Endothelial cell of umbilical vein (primary cell): Measurements from ENCODE around the gene NR6A1. TPM values are rescaled to one million over a fixed set of nuclear protein-coding genes. Genes with fewer than 3 reads are reported as not detected.

ENCODE experiments used
- BruUV-seq: library from RNA; stranded (reverse); fragments of 400-500 nt; replicated peaks from 2 replicates; lab custom pipeline; 2021; lab: Mats Ljungman, UMichigan
- CTCF ChIA-PET: fragments of 300-600, 350-600 bp; sonication (Branson Sonifier 250); formaldehyde crosslinking; loops from one replicate; lab custom pipeline; 2021; ENCODE audit warnings: antibody characterized with exemption, inconsistent platforms; lab: Charles Lee
- POLR2A ChIA-PET: fragments of 300-600, 350-600 bp; sonication (Branson Sonifier 250); formaldehyde crosslinking; loops from one replicate; lab custom pipeline; 2021; ENCODE audit warnings: antibody characterized with exemption, inconsistent platforms; lab: Charles Lee
- DNase-seq: peaks from one replicate; pipeline ENCODE4 v3.0.0-alpha.2; 2011; ENCODE audit warnings: low read depth, low spot score
- FAIRE-seq: peaks from 2 replicates; lab custom pipeline; 2011; peaks lifted over from hg19 to GRCh38; lab: Jason Lieb, UNC
- H2AFZ ChIP-seq: 2 replicates; pipeline ENCODE4 v1.6.0; 2012; ENCODE audit warnings: low read depth, low read length, control low read depth, inconsistent platforms
- H3K27ac ChIP-seq: 2 replicates; pipeline ENCODE4 v1.5.1; 2011; ENCODE audit warnings: low read depth, mild to moderate bottlenecking, control low read depth, low read length, moderate library complexity; ENCODE audit not compliant: insufficient read depth
- H3K27me3 ChIP-seq, 2 experiments: 2 replicates each; pipeline versions ENCODE4 v1.6.0 to v1.6.1; 2011; ENCODE audit warnings: low read length in 2 of 2, mixed read lengths in 1 of 2; ENCODE audit not compliant: control insufficient read depth in 2 of 2, insufficient read depth in 2 of 2
- H3K36me3 ChIP-seq, 2 experiments: 2 replicates in 1 of 2; 3 replicates in 1 of 2; pipeline ENCODE4 v1.5.1; 2011; ENCODE audit warnings: low read length in 2 of 2, mild to moderate bottlenecking in 1 of 2, moderate library complexity in 1 of 2; ENCODE audit not compliant: control insufficient read depth in 2 of 2, insufficient read depth in 2 of 2; ENCODE audit errors: extremely low read depth in 1 of 2
- H3K4me1 ChIP-seq: 3 replicates; pipeline ENCODE4 v1.5.1; 2011; ENCODE audit warnings: mild to moderate bottlenecking, low read length; ENCODE audit not compliant: control insufficient read depth, insufficient read depth; ENCODE audit errors: extremely low read depth
- H3K4me2 ChIP-seq: 2 replicates; pipeline ENCODE4 v1.6.1; 2011; ENCODE audit warnings: low read length, control low read depth, mixed read lengths; ENCODE audit not compliant: insufficient read depth
- H3K4me3 ChIP-seq, 3 experiments: fragments of 200-600 bp in 1 of 3; sonication (generic), shearing (Covaris generic) in 1 of 3; replicated peaks in 1 of 3; 2 replicates each; pipeline ENCODE4 v1.5.1; 2011 to 2016; ENCODE audit warnings: control low read depth in 3 of 3, low read length in 3 of 3, mild to moderate bottlenecking in 2 of 3, inconsistent platforms in 1 of 3, low read depth in 1 of 3, moderate library complexity in 1 of 3; ENCODE audit not compliant: insufficient read depth in 1 of 3
- H3K79me2 ChIP-seq: 2 replicates; pipeline ENCODE4 v1.6.0; 2012; ENCODE audit warnings: low read length, inconsistent platforms; ENCODE audit not compliant: control insufficient read depth, insufficient read depth
- H3K9ac ChIP-seq: replicated peaks from 2 replicates; pipeline ENCODE3; 2011; ENCODE audit warnings: low read length, control low read depth; ENCODE audit not compliant: insufficient read depth; ENCODE audit errors: extremely low read depth
- H3K9me1 ChIP-seq: replicated peaks from 3 replicates; pipeline ENCODE4 v1.6.0; 2011; ENCODE audit warnings: mild to moderate bottlenecking, low read length; ENCODE audit not compliant: control insufficient read depth, insufficient read depth; ENCODE audit errors: extremely low read depth
- H3K9me3 ChIP-seq: replicated peaks from 2 replicates; pipeline ENCODE4 v1.5.1; 2012; ENCODE audit warnings: low read length, inconsistent platforms; ENCODE audit not compliant: control insufficient read depth, insufficient read depth
- H4K20me1 ChIP-seq: replicated peaks from 2 replicates; pipeline ENCODE3; 2011; ENCODE audit warnings: mild to moderate bottlenecking, low read length; ENCODE audit not compliant: control insufficient read depth, insufficient read depth; ENCODE audit errors: extremely low read depth
- EZH2 ChIP-seq: IDR thresholded peaks from 2 replicates; pipeline ENCODE4 v1.6.1; 2012; ENCODE audit warnings: borderline replicate concordance, low read depth, mild to moderate bottlenecking, moderate library complexity, low read length, inconsistent platforms; ENCODE audit not compliant: severe bottlenecking
- FOS ChIP-seq: IDR thresholded peaks from 2 replicates; pipeline ENCODE4 v1.6.1; 2011; ENCODE audit warnings: mild to moderate bottlenecking, low read length, moderate library complexity, borderline replicate concordance; ENCODE audit not compliant: insufficient read depth
- GATA2 ChIP-seq: IDR thresholded peaks from 2 replicates; pipeline ENCODE4 v1.7.0; 2011; ENCODE audit warnings: low read depth, mild to moderate bottlenecking, moderate library complexity, mixed read lengths, low read length; ENCODE audit not compliant: insufficient read length, insufficient read depth
- JUN ChIP-seq: IDR thresholded peaks from 2 replicates; pipeline ENCODE4 v1.6.1; 2011; ENCODE audit warnings: borderline replicate concordance, low read depth; ENCODE audit not compliant: insufficient read length, insufficient read depth
- MYC ChIP-seq: IDR thresholded peaks from one replicate; pipeline ENCODE4 v1.6.1; 2011; ENCODE audit warnings: mild to moderate bottlenecking, low read depth, low read length
- POLR2A ChIP-seq: IDR thresholded peaks from 2 replicates; pipeline ENCODE4 v1.6.1; 2012; ENCODE audit warnings: low read depth, mild to moderate bottlenecking, control low read depth, low read length
- POLR2AphosphoS5 ChIP-seq: IDR thresholded peaks from 2 replicates; pipeline ENCODE4 v1.6.1; 2012; ENCODE audit warnings: low read depth, mild to moderate bottlenecking, control low read depth, low read length, moderate library complexity; ENCODE audit not compliant: insufficient read depth
- dilution Hi-C: fragments of 300-500 bp; cut with MboI; formaldehyde crosslinking; loops from one replicate; pipeline ENCODE4 v1.15.0; 2019; ENCODE audit warnings: low sequenced_read_pairs; ENCODE audit not compliant: extremely low pct_ligation_motif_present
- intact Hi-C: fragments of 100-400 bp; cut with micrococcal nuclease; formaldehyde crosslinking; loops from one replicate; pipeline ENCODE4 v1.10.0; 2022
- polyA plus RNA-seq, 4 experiments: library from polyadenylated mRNA; depleted of rRNA in 3 of 4; stranded (reverse) in 3 of 4; unstranded in 1 of 4; fragments of >200 nt; gene quantifications; 2 replicates each; pipeline versions ENCODE4 v1.2.1 to v1.2.3, GENCODE V29; 2011 to 2012; ENCODE audit warnings: missing spikeins in 1 of 4
- total RNA-seq: library from RNA; stranded (reverse); gene quantifications from 2 replicates; pipeline ENCODE4 v1.2.3, GENCODE V29; 2021
- TF ChIP-seq, protein P1 (sequence below), 2 donors: IDR thresholded peaks; 1 replicate in 1 of 2; 2 replicates in 1 of 2; pipeline ENCODE4 v1.5.1; 2011; ENCODE audit warnings: low read length in 2 of 2, mild to moderate bottlenecking in 2 of 2, moderate library complexity in 2 of 2, control low read depth in 1 of 2, inconsistent platforms in 1 of 2, low read depth in 1 of 2; ENCODE audit not compliant: insufficient read depth in 1 of 2; ENCODE audit errors: extremely low read depth in 1 of 2
- TF ChIP-seq, protein P2 (sequence below): IDR thresholded peaks from 2 replicates; pipeline ENCODE4 v1.6.1; 2011; ENCODE audit not compliant: insufficient read depth, insufficient read length

NR6A1 gene
- total and polyA plus RNA-seq, 2 donors (not counting 3 experiments of a cell fraction or from before 2014, with no cell fraction given), result 0.17 to 1.2 TPM

DNA sequence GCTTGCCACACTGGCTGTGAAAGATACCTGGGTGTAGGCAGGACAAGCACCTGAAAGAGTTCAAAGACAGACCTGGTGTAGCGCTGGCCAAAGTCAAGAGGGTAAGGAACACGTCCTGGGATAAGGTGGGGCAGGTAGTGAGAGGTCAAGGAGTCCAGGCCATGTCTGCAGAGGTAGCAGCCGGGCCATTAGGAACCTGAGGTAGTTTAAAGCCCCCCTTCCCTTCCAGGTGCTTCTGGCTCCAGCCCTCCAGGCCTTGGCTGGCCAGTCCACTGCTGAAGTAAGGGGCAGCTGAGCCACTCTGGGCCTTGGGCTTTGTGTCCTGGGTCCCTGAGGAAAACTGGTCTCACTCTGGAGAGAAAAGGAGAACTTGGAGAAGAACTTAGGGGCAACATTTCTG, 250.0 kb downstream of the NR6A1 start:
- H4K20me1 ChIP-seq, result no peaks in the 10 kb centered on the region
- no peak overlapping the region for H3K9ac ChIP-seq
- no peaks in the 10 kb centered on the region for H3K9me1 ChIP-seq
- no peaks in the 10 kb centered on the region for H3K79me2 ChIP-seq
- H3K4me3 ChIP-seq, result no peak overlapping the region
- no peak overlapping the region for H2AFZ ChIP-seq
- dilution Hi-C loops (no loop called here), intact Hi-C loops (no loop called here)
- ChIA-PET CTCF (no interaction called here), POLR2A (no interaction called here)
- H3K27ac ChIP-seq, result no peak overlapping the region
- DNase-seq, result no peak
- BruUV-seq, result no TSS peak
- no peak for FAIRE-seq
- no peaks in the 10 kb centered on the region for H3K4me1 ChIP-seq
- no peak overlapping the region for H3K4me2 ChIP-seq
- H3K9me3 ChIP-seq, result no peaks in the 10 kb centered on the region
- H3K27me3 ChIP-seq, result peaks cover 2% of the 10 kb centered on the region in 2 experiments
- TF ChIP-seq, protein P1, sequence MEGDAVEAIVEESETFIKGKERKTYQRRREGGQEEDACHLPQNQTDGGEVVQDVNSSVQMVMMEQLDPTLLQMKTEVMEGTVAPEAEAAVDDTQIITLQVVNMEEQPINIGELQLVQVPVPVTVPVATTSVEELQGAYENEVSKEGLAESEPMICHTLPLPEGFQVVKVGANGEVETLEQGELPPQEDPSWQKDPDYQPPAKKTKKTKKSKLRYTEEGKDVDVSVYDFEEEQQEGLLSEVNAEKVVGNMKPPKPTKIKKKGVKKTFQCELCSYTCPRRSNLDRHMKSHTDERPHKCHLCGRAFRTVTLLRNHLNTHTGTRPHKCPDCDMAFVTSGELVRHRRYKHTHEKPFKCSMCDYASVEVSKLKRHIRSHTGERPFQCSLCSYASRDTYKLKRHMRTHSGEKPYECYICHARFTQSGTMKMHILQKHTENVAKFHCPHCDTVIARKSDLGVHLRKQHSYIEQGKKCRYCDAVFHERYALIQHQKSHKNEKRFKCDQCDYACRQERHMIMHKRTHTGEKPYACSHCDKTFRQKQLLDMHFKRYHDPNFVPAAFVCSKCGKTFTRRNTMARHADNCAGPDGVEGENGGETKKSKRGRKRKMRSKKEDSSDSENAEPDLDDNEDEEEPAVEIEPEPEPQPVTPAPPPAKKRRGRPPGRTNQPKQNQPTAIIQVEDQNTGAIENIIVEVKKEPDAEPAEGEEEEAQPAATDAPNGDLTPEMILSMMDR (IDR thresholded peaks at IDR 0.05; ENCODE audit: extremely low read depth in 1 of 2, insufficient read depth in 1 of 2, low read depth in 1 of 2, low read length in 2 of 2), result no peak
- TF ChIP-seq JUN, result no peak
- TF ChIP-seq FOS, result no peak
- TF ChIP-seq, protein P2, sequence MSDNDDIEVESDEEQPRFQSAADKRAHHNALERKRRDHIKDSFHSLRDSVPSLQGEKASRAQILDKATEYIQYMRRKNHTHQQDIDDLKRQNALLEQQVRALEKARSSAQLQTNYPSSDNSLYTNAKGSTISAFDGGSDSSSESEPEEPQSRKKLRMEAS, result no peak
- no peak for TF ChIP-seq POLR2A
- TF ChIP-seq POLR2AphosphoS5, result no peak
- TF ChIP-seq MYC, result no peak
- no peak for TF ChIP-seq EZH2
- no peak for TF ChIP-seq GATA2
- no peaks in the 10 kb centered on the region for H3K36me3 ChIP-seq
